Epithelial cell of prostate (primary cell): Measurements from ENCODE around the gene PI4KA.
A peak's percentile ranks its signal among the peaks of the same experiment; 100 is the strongest.
"Not testable (repeated sequence)": the region's sequence is repeated elsewhere in the genome, so short reads cannot be mapped to it uniquely, and the experiment has no call there.

Experiments
- DNase-seq: peaks from one replicate; pipeline ENCODE4 v3.0.0-alpha.2; 2011; ENCODE audit warnings: low read depth, low spot score
- H3K27ac ChIP-seq: fragments of 450-650 bp; 2 replicates; pipeline ENCODE4 v1.5.1; 2017; ENCODE audit warnings: mild to moderate bottlenecking

Gene PI4KA

GRCh38 chr22:20781272-20781990 is 77.2 kb downstream of the PI4KA start:
- DNase-seq, result peak; percentile 43
- peak overlapping the region; percentile 30 for H3K27ac ChIP-seq

DNA sequence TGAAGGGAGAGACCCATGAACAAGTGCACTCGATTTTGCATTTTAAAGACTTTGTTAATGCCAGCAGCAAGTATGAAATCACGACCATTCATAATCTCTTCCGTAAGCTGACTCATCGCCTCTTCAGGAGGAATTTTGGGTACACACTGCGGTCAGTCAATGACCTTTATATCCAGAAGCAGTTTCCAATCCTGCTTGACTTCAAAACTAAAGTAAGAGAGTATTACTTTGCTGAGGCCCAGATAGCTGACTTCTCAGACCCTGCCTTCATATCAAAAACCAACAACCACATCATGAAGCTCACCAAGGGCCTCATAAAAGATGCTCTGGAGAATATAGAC is 78.8 kb downstream of the PI4KA start:
- H3K27ac ChIP-seq, result no peak overlapping the region
- no peak for DNase-seq

- no peak for DNase-seq
- H3K27ac ChIP-seq, result no peak overlapping the region
These were observed 79.4 kb downstream of the PI4KA start for GRCh38 chr22:20779014-20779817.

DNA sequence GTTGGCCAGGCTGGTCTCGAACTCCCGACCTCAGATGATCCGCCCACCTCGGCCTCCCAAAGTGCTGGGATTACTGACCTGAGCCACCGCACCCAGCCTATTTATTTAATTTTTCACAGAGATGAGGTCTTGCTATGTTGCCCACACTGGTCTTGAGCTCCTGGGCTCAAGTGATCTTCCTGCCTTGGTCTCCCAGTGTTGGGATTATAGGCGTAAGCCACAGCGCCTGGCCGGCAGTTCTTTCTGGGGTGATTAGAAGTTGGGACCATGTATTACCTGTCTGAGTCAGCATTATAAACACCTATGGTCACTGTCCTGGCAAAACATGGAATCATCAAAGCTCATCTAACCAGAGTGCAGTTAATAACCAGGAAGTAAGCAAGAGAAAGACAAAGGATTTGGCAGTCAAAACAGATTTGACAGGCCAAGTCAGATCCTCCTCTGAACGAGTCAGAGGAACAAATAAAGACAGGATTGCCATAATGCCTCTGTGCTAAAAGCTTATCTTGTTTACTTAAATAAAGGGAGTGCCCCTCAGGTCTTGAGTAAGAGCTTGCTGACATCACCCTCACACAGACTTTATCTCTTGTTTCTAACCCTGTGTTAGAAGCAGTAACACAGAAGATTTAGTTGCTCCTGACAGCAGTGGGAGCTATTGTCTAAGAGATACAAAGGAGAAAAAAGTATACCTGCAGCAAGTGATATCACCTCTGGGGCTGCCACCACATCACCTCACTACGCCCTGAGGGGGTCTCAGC is 81.0 kb downstream of the PI4KA start:
- peak; percentile 92 for DNase-seq
- H3K27ac ChIP-seq, result peak overlapping the region; percentile 53

- peak overlapping the region; percentile 53 for H3K27ac ChIP-seq
- no peak for DNase-seq
These were observed 81.8 kb downstream of the PI4KA start for GRCh38 chr22:20776624-20777405.

- DNase-seq, result no peak
- no peak overlapping the region for H3K27ac ChIP-seq
These were observed 83.2 kb downstream of the PI4KA start for GRCh38 chr22:20775342-20775895.

DNA sequence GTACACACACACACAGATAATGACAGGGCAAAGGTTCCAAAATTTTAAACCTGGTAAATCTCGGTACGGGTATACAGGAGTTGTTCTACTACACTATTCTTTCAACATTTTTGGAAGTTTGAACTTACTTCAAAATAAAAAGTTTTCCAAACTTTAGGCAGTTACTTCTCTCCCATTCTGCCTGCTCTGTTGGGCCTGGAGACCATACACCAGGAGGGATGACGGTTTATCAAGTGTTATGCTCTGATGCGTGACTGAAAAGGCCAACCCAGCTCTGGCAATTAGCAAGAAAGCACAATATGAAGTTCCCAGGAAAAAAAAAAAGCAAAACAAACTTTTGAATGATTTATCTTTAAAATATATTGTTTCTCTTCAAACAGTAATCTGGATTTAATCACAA is 83.7 kb downstream of the PI4KA start:
- DNase-seq, result no peak
- no peak overlapping the region for H3K27ac ChIP-seq

DNA sequence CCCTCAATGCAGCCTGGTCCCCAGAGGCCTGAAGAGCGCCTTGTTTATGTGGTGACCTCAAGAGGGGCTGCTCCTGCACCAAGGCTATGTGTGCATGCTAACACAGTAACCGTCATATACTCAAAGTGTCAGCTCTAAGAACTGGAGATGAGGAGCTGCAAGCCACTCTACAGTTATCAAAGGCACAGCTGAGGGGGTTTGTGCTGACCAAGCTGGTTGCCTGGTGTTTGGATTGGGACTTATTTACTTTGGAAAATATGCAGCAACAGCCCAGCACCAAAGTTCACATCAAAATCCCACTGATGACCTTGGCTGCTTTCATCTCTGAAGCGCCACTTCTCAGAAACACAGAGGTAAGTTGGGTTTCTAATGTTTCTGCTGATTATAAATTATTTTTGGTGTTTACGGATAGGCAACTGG is 84.8 kb downstream of the PI4KA start, which contains the start of gene SERPIND1:
TSS of gene SERPIND1 (plus strand) at position 321 of the 420 bp plus-strand sequence. CDS start 5,200 bp downstream, outside the sequence.
- DNase-seq, result no peak
- H3K27ac ChIP-seq, result no peak within 1 kb of the TSS

GRCh38 chr22:20771918-20772625 is 86.5 kb downstream of the PI4KA start:
- no peak overlapping the region for H3K27ac ChIP-seq
- DNase-seq, result no peak

DNA sequence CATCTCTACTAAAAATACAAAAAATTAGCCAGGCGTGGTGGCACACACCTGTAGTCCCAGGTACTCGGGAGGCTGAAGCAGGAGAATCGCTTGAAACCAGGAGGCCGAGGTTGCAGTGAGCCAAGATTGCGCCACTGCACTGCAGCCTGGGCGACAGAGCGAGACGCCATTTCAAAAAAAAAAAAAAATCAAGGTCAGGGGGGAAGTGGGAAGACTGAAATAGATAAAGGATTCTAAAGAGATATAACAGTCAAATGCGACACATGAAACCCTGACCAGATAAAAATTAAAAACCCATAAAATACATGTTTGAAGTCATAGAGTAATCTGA is 89.2 kb downstream of the PI4KA start:
- H3K27ac ChIP-seq, result not testable (repeated sequence)

DNA sequence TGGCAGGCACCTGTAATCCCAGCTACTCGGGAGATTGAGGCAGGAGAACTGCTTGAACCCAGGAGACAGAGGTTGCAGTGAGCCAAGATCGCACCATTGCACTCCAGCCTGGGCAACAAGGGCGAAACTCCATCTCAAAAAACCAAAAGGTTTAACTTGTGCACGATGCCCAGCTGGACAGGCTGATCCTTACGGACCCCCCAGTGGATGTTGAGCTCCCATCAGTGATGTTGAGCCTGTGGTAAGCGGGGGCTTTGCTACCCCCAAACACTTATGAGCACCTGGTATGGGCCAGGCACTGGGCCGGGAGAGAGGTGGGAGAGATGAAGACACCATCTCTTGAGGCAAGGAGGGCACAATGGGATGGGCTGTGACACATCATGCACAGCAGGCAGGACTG is 92.1 kb downstream of the PI4KA start:
- no peak overlapping the region for H3K27ac ChIP-seq
- DNase-seq, result no peak

More for the DNA sequence above, 89.2 kb downstream of the PI4KA start:
- DNase-seq, result not testable (repeated sequence)

- H3K27ac ChIP-seq, result no peak overlapping the region
- no peak for DNase-seq
These were observed 92.7 kb downstream of the PI4KA start for GRCh38 chr22:20765938-20766337.

GRCh38 chr22:20764729-20765128 is 93.9 kb downstream of the PI4KA start:
- no peak overlapping the region for H3K27ac ChIP-seq

GRCh38 chr22:20764471-20764720 is 94.2 kb downstream of the PI4KA start:
- H3K27ac ChIP-seq, result no peak overlapping the region
- no peak for DNase-seq

More at GRCh38 chr22:20764729-20765128, 93.9 kb downstream of the PI4KA start:
- DNase-seq, result no peak

- DNase-seq, result no peak
- no peak overlapping the region for H3K27ac ChIP-seq
These were observed 94.8 kb downstream of the PI4KA start for GRCh38 chr22:20763630-20764470.

GRCh38 chr22:20762233-20762796 is 96.3 kb downstream of the PI4KA start:
- no peak for DNase-seq
- H3K27ac ChIP-seq, result no peak overlapping the region

- H3K27ac ChIP-seq, result no peak overlapping the region
- DNase-seq, result no peak
These were observed 97.1 kb downstream of the PI4KA start for GRCh38 chr22:20761536-20761935.

DNA sequence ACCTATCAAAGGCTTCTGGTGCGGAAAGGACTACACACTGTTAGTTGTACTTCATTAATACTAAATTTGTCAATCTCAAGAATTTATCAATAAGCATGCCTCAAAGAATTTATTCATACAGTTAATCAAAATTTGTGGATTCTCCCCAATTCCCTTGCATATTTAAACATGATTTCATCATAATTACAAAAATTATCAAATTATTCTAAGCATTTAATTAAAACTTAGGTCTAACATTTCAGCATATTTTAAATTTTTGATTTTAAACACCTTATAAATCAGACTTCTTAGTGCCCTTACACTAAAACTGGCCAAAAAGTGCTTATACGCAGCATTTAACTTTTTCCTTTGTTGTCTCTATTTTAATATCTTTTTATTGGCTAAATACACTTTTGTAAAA is 98.5 kb downstream of the PI4KA start:
- DNase-seq, result no peak
- H3K27ac ChIP-seq, result no peak overlapping the region
